GM23248 (cell line): ENCODE results near the gene REP15.

Experiments
- EZH2 ChIP-seq: fragments of 200-600 bp; sonication (generic); IDR thresholded peaks from 2 replicates; pipeline ENCODE4 v1.6.1; 2018; ENCODE audit warnings: antibody characterized with exemption, mild to moderate bottlenecking; ENCODE audit not compliant: insufficient read depth, poor library complexity, severe bottlenecking
- EZH2phosphoT487 ChIP-seq: fragments of 200-600 bp; sonication (generic); IDR thresholded peaks from 2 replicates; pipeline ENCODE4 v1.6.1; 2018; ENCODE audit warnings: antibody characterized with exemption, moderate library complexity, mild to moderate bottlenecking, low read depth; ENCODE audit not compliant: insufficient read depth

DNA sequence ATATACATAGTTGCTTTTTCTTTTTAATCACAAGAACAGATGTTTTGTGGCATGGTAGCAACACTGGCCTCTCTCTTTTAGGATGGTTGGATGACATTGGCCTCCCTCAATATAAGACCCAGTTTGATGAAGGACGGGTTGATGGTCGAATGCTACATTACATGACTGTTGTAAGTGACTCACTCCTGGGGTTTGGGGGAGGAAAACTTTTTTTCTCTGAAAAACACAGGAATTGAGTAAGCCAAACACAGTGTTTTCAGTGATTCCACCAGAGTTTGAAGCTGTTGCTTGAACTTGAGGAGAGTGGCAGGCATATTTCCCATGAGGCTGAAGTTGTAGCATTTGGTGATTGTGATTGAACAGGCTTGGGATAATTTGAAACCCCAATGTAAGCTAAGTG is 13.7 kb upstream of the REP15 start:
- no peak for TF ChIP-seq EZH2
- no peak for TF ChIP-seq EZH2phosphoT487
